Peyer's patch (tissue), 4 donors: ENCODE data around the gene MXD4.

Source experiments
- CTCF ChIP-seq, 6 experiments: fragments of 450-650 bp in 4 of 6; fragments of 200-600 bp in 2 of 6; sonication (generic) in 1 of 6; IDR thresholded peaks; one replicate each; pipeline ENCODE4 v1.5.1; 2017 to 2019; ENCODE audit warnings: antibody characterized with exemption in 6 of 6, mild to moderate bottlenecking in 3 of 6, moderate library complexity in 1 of 6
- POLR2A ChIP-seq, 2 donors: fragments of 450-650 bp; IDR thresholded peaks; one replicate each; pipeline ENCODE4 v1.5.1; 2017; ENCODE audit warnings: antibody characterized with exemption in 2 of 2, mild to moderate bottlenecking in 2 of 2, moderate library complexity in 2 of 2

GRCh38 chr4:2266821-2267220 is 4.9 kb upstream of the MXD4 start:
- TF ChIP-seq CTCF (IDR thresholded peaks at IDR 0.05) (no peak), POLR2A (IDR thresholded peaks at IDR 0.05) (no peak)
